GM10847 (cell line): ENCODE results near the gene TSG101.
A peak's percentile ranks its signal among the peaks of the same experiment; 100 is the strongest.

Experiments used
- POLR2A ChIP-seq: IDR thresholded peaks from 2 replicates; pipeline ENCODE4 v1.6.1; 2011; ENCODE audit not compliant: insufficient read length; ENCODE audit errors: extremely low read depth

Gene TSG101

GRCh38 chr11:18526521-18527296 is at the start of gene TSG101:
TSG101 (minus strand) TSS chr11:18526942; CDS start chr11:18526816, 126 bp downstream.
- TF ChIP-seq POLR2A: peak; percentile 92

GRCh38 chr11:18575361-18575760 is 48.6 kb upstream of the TSG101 start:
- TF ChIP-seq POLR2A: no peak

- TF ChIP-seq POLR2A: no peak
Measured at GRCh38 chr11:18567081-18567480, 40.3 kb upstream of the TSG101 start.

GRCh38 chr11:18566406-18566805 is 39.7 kb upstream of the TSG101 start:
- no peak for TF ChIP-seq POLR2A

GRCh38 chr11:18564149-18564548 is 37.4 kb upstream of the TSG101 start:
- TF ChIP-seq POLR2A: no peak

- TF ChIP-seq POLR2A: no peak
Measured at GRCh38 chr11:18563090-18563730, 36.5 kb upstream of the TSG101 start.

- no peak for TF ChIP-seq POLR2A
Measured at GRCh38 chr11:18548001-18548400, 21.3 kb upstream of the TSG101 start.

- TF ChIP-seq POLR2A: no peak
Measured at GRCh38 chr11:18540207-18541009, 13.7 kb upstream of the TSG101 start.

GRCh38 chr11:18536209-18536608 is 9.5 kb upstream of the TSG101 start:
- TF ChIP-seq POLR2A: no peak

GRCh38 chr11:18534245-18534644 is 7.5 kb upstream of the TSG101 start:
- TF ChIP-seq POLR2A: no peak

GRCh38 chr11:18533365-18533764 is 6.6 kb upstream of the TSG101 start:
- no peak for TF ChIP-seq POLR2A

- no peak for TF ChIP-seq POLR2A
Measured at GRCh38 chr11:18527512-18527911, 770 bp upstream of the TSG101 start.

GRCh38 chr11:18526130-18526520 is 617 bp downstream of the TSG101 start:
- TF ChIP-seq POLR2A: no peak

- no peak for TF ChIP-seq POLR2A
Measured at GRCh38 chr11:18524248-18524647, 2.5 kb downstream of the TSG101 start.

GRCh38 chr11:18523084-18523483 is 3.7 kb downstream of the TSG101 start:
- no peak for TF ChIP-seq POLR2A

GRCh38 chr11:18522388-18522787 is 4.4 kb downstream of the TSG101 start:
- TF ChIP-seq POLR2A: no peak
